NCI-H2196 treated with DMSO at 0.1 percent for 48 hours (cell line): ENCODE data around the gene FGB.
A peak's percentile ranks its signal among the peaks of the same experiment; 100 is the strongest.

Experiments used
- DNase-seq: peaks from one replicate; lab custom pipeline; 2025; ENCODE audit not compliant: unreplicated experiment; lab: John Stamatoyannopoulos, UW

FGB gene

GRCh38 chr4:154562697-154563254, at the start of gene FGB:
Gene FGB (plus strand): TSS chr4:154563011. CDS start chr4:154563019, 8 bp downstream.
- DNase-seq: no peak

- DNase-seq: no peak
Measured at GRCh38 chr4:154516318-154517029, 46.3 kb upstream of the FGB start.

DNA sequence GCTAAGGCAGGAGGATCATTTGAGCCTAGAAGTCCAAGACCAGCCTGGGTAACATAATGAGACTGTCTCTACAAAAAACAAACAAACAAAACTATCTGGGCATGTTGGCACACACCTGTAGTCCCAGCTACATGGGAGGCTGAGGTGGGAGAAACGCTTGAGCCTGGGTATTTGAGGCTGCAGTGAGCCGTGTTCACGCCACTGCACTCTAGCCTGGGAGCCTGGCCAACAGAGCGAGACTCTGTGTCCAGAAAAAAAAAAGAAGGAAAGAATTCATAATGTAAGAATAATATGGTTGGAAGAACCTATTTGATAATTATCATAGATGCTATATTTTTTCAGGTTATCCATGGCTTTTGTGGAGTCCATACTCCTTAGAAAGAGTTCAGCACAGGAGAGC, 45.2 kb upstream of the FGB start:
- DNase-seq: no peak

GRCh38 chr4:154519214-154519613, 43.6 kb upstream of the FGB start:
- DNase-seq: no peak

DNA sequence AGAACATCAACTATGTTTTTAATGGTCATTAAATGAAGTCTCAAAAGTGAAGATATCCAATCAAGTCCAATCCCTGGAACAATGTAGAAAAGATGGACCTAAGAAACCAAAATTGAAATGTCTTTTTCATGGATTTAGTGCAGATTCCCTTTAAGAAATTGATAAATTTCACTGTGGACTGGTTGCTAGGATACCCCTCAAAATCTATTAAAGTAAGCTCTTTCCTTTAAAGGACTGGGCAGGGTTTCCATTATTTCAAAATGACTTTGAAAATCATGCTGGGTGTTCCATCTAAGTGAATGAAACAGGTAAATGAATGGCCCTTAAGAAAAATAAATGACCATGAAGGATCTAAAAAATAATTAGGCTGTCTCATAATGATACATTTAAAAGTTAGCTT, 41.2 kb upstream of the FGB start:
- DNase-seq: no peak

DNA sequence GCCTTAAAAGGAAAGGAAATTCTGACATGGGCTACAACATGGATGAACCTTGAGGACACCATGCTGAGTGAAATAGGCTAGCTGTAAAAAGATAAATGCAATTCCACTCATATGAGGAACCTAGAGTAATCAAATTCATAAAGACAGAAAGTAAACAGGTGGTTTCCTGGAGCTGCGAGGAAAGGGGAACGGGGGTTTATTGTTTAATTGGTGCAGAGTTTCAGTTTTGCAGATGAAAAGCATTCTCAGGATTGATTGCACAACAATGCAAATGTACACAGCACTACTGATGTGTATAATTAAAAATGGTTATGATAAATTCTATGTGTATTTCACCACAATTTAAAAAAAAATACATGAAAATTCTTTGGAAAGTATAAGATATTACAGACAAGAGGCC, 36.7 kb upstream of the FGB start:
- DNase-seq: no peak

DNA sequence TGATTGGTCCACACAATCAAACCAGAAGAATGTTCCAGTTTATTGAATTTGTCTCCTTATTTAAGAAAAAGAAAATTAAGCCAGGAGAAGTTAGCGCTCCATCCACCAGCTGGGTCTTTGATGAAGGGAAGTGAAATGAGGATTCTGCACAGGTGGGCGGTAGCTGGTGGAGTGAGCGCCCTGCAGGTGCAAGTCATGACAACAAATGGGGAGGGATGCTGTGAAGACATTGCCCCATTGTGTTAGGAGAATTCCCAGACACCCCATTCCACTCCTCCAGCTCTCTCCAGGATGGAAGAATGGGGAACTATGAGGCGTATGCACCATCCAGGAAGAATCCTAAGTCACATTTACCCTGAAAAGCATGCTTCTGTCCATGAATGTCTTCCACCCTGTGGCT, 35.5 kb upstream of the FGB start:
- no peak for DNase-seq

- DNase-seq: no peak
Measured at GRCh38 chr4:154528869-154529268, 33.9 kb upstream of the FGB start.

DNA sequence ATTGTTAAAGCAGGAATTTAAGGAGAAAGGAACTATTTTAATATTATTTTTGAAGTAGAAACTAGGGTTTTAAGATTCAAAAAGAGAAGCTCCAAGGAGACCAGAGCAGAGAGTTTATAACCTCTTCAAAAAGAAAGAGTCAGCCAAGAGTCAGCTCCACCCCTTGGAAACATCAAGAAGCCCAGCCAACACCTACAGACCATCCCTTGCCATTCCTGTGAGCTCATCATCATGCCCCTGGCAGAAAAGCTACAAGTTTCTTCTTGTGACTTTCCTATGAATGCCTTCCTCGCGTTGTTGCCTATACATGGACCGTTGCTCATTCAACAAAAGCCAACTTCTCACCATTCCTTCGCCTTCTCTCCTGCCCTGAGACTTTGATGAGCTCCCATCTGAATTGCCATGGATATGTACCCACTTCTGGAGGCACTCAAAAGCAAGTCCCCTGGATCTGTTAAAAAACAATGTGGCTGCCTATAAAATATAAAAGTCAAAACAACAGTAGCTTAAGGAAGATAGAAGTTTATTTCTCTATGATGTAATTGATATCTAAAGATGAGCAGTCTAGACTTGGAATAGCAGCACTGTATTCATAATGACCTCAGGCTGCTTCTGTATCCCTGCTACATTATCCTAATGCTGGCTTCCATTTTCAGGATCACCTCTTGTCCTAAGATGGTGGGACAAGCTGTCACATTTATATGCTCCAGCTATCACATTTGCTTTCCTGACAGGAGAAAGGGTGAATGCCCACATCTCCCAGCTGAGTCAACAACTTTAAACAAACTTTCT, 32.9 kb upstream of the FGB start:
- no peak for DNase-seq

- no peak for DNase-seq
Measured at GRCh38 chr4:154534296-154534695, 28.5 kb upstream of the FGB start.

DNA sequence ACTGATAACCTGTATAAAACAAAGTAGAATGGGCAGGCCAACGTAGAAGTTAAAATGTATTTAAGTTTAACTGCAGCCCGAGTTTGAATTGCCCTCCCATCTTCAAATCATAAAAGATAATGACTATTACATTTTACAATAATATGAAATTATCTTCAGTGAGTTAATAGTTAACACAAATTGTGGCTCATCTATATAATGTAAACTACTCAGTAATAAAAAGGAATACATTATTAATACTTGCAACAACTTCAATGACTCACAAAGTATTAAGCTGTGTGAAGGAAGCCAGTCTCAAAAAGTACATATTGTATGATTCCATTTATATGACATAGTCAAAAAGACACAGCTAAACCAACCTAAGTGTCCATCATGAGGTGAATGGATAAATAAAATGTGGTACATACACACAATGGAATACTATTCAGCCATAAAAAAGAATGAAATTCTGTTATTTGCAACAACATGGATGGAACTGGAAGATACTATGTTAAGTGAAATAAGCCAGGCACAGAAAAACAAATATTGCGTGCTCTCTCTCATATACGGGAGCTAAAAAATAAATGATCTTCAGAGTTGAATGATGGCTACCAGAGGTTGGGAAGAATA, 20.4 kb upstream of the FGB start:
- no peak for DNase-seq

DNA sequence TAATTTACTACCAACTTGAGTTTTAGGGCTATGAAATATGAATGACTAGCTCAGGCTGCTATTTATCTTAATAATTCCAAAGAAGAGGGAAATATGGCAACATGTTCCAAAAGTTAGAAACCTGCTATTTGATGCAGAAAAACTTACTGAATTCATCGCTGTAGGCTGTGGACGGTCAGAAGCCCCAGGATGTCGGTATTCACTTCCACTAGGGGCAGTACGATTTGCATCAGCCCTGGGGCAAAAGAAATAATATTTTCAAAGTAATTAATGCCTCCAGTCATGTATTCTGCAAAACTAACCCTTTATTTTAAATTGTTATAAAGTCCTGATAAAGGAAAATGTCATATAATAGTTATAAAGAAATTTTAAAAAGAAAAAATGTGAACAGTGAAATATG, 17.1 kb upstream of the FGB start:
- DNase-seq: no peak

GRCh38 chr4:154549894-154550790, 12.7 kb upstream of the FGB start, which contains the start of gene PLRG1:
Gene PLRG1 (minus strand): TSS chr4:154550400. CDS start chr4:154550308, 92 bp downstream.
- peak; percentile 66 for DNase-seq

DNA sequence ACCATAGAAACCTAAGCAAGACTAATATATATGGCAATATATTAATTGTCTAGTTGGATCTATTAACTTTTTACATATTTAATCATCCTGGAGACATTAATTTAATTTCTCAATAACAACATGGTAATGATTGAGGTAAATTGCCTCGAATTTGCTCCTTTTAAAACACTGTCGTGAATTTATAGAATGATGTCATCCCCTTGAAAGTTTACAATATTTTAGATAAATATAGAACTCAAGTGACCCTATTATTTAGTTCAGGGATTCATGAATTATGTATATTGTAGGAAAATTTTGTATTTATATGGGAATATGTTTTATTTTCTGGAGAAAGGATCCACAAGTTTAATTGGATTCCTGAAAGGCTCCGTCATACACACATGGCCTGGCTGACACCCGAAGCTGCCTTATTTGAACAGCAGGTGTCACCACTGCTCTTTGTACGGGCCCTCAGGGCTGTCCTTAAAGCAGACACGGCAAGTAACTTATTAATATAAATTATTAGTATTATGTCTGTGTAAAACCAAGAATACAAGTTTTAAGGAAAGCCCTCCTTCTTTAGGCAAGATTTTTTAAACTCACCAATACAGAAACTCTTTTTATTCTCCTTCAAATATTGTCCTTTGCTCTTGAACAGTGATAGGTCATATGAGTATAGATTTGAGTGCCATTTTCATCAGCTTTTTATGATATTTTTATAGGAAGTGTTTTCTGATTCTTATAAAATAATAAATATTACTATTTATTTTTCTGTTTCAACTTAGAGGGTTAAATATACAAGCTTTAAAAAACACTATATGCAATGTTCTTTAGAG, 10.7 kb upstream of the FGB start:
- DNase-seq: peak; percentile 16

- no peak for DNase-seq
Measured at GRCh38 chr4:154559141-154559493, 3.7 kb upstream of the FGB start.

DNA sequence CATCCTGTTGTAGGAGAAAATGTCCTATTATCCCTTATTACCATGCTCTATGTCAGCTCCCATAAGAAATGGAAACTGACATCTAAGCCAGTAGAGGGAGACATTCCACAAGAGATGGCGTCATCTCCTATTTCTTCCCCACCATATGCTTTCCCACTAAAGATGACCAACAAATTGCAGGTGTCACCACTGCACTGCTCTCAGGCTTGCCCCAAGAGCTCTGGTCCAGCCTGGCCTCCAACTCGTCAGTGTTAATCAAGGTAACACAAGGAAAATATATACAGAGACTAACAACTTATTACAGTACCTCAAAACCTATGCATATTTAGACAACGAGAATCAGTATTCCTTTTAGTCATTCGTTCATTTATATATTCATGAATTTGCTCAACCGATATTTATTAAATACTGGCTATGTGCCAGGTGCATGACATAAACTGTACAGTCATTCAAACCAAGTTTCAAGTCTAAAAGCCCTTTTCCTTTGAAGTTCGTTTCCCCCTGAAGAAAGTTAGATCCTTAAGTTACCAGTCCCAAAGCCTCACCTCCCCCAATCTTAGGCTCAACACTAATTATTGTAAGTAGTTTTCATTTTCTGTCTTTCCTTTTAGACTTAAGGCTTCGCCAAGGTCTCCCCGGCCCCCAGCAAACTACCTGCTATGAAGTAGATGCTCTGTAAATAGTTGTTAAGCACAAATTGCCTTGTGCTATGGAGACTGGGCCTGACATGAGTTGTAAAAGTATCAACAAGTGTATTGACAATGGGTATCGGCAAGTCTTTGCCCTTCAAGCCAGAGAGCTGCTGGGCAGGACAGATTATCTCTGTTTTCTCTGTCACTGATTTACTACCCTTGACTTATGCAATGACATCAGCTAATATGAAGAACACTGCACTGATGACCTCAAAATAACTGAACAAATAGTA, 3.1 kb upstream of the FGB start:
- DNase-seq: no peak

GRCh38 chr4:154560419-154560801, 2.4 kb upstream of the FGB start:
- DNase-seq: no peak

GRCh38 chr4:154560824-154561231, 2.0 kb upstream of the FGB start:
- no peak for DNase-seq

DNA sequence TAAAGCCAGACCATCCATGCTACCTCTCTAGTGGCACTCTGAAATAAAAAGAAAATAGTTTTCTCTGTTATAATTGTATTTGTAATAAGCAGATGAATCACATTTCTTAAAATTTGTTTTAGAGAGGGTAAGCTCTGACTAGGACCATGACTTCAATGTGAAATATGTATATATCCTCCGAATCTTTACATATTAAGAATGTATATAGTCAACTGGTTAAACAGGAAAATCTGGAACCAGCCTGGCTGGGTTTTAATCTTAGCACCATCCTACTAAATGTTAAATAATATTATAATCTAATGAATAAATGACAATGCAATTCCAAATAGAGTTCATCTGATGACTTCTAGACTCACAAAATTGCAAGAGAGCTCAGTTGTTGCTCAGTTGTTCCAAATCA, 1.5 kb downstream of the FGB start:
- DNase-seq: no peak
